ELR (cell line): ENCODE data around the gene RAB5B.

ENCODE experiments used
- DNase-seq: peaks from one replicate; pipeline ENCODE4 v3.0.0-alpha.2; 2015; ENCODE audit warnings: low read depth

Gene RAB5B

GRCh38 chr12:55973599-55974307, at the start of gene RAB5B:
RAB5B (plus strand) TSS chr12:55974078; CDS start chr12:55986961, 12,883 bp downstream.
- DNase-seq = peak; percentile 100

GRCh38 chr12:55925371-55925770, 48.5 kb upstream of the RAB5B start:
- DNase-seq = no peak

- peak; percentile 18 for DNase-seq
These were observed 47.8 kb upstream of the RAB5B start for GRCh38 chr12:55925870-55926737.

GRCh38 chr12:55926738-55927587, 46.9 kb upstream of the RAB5B start:
- DNase-seq = peak; percentile 95

- peak; percentile 79 for DNase-seq
These were observed 46.0 kb upstream of the RAB5B start, which contains the start of gene PYM1 for GRCh38 chr12:55927588-55928502. PYM1 (minus strand) TSS chr12:55927894; CDS start chr12:55927761, 133 bp downstream.

GRCh38 chr12:55929306-55929791, 44.5 kb upstream of the RAB5B start:
- no peak for DNase-seq

GRCh38 chr12:55930771-55931316, 43.0 kb upstream of the RAB5B start, which contains the start of gene DGKA:
DGKA (plus strand) TSS chr12:55931162; CDS start chr12:55936504, 5,342 bp downstream.
- DNase-seq = peak; percentile 86

GRCh38 chr12:55931317-55931779, 42.5 kb upstream of the RAB5B start:
- DNase-seq = peak; percentile 42

GRCh38 chr12:55931780-55932550, 41.9 kb upstream of the RAB5B start:
- DNase-seq = peak; percentile 57

GRCh38 chr12:55932551-55932910, 41.3 kb upstream of the RAB5B start:
- peak; percentile 36 for DNase-seq

- DNase-seq = peak; percentile 72
These were observed 40.6 kb upstream of the RAB5B start for GRCh38 chr12:55933169-55933798.

GRCh38 chr12:55933799-55934742, 39.8 kb upstream of the RAB5B start:
- DNase-seq = no peak

- no peak for DNase-seq
These were observed 39.1 kb upstream of the RAB5B start for GRCh38 chr12:55934773-55935172.

- DNase-seq = no peak
These were observed 38.1 kb upstream of the RAB5B start for GRCh38 chr12:55935738-55936151.

- DNase-seq = peak; percentile 77
These were observed 35.9 kb upstream of the RAB5B start for GRCh38 chr12:55937981-55938380.

- peak; percentile 23 for DNase-seq
These were observed 34.9 kb upstream of the RAB5B start for GRCh38 chr12:55938826-55939501.

GRCh38 chr12:55940065-55940732, 33.7 kb upstream of the RAB5B start:
- peak; percentile 89 for DNase-seq
